Natural killer cell (primary cell): ENCODE data around the gene STK40. TPM values are rescaled to one million over a fixed set of nuclear protein-coding genes. Genes with fewer than 3 reads are reported as not detected.

ENCODE experiments used
- ATAC-seq, 3 donors: fragments of 150-1000 bp in 2 of 3; fragments of 200-7000 bp in 1 of 3; cut with Tn5 transposase; 1 replicate in 1 of 3; 2 replicates in 2 of 3; pipeline ENCODE4 v1.10.0; 2021; ENCODE audit warnings: mild to moderate bottlenecking in 2 of 3, moderate library complexity in 2 of 3
- DNase-seq, 2 donors: peaks; one replicate each; pipeline versions ENCODE4 v3.0.0 to v3.0.0-alpha.2; 2013 to 2021; ENCODE audit warnings: mixed read lengths in 1 of 2
- H3K27ac ChIP-seq: one replicate; pipeline ENCODE4 v1.5.1; 2013; ENCODE audit warnings: mild to moderate bottlenecking, low read length
- H3K27me3 ChIP-seq: one replicate; pipeline ENCODE4 v1.6.1; 2013; ENCODE audit warnings: low read length; ENCODE audit not compliant: control insufficient read depth, insufficient read depth
- H3K36me3 ChIP-seq: one replicate; pipeline ENCODE4 v1.6.1; 2013; ENCODE audit warnings: low read length; ENCODE audit not compliant: control insufficient read depth, insufficient read depth
- H3K4me1 ChIP-seq: one replicate; pipeline ENCODE4 v1.6.1; 2013; ENCODE audit warnings: low read length; ENCODE audit not compliant: control insufficient read depth, insufficient read depth
- H3K4me3 ChIP-seq: one replicate; pipeline ENCODE4 v1.5.1; 2013; ENCODE audit warnings: low read length
- H3K9me3 ChIP-seq: one replicate; pipeline ENCODE4 v1.6.1; 2013; ENCODE audit warnings: low read length; ENCODE audit not compliant: control insufficient read depth, insufficient read depth
- H3K27ac Mint-ChIP-seq, 2 donors: one replicate each; pipeline ENCODE4 v1.8.0; 2022; ENCODE audit warnings: mild to moderate bottlenecking in 2 of 2, mixed read lengths in 2 of 2, moderate library complexity in 1 of 2
- H3K27me3 Mint-ChIP-seq, 2 donors: one replicate each; pipeline ENCODE4 v1.8.0; 2022; ENCODE audit warnings: low read depth in 2 of 2, mixed read lengths in 2 of 2
- H3K36me3 Mint-ChIP-seq: one replicate; pipeline ENCODE4 v1.8.0; 2022; ENCODE audit warnings: mixed read lengths
- H3K4me1 Mint-ChIP-seq, 2 donors: one replicate each; pipeline ENCODE4 v1.8.0; 2022; ENCODE audit warnings: mixed read lengths in 2 of 2
- H3K4me3 Mint-ChIP-seq: one replicate; pipeline ENCODE4 v1.8.0; 2022; ENCODE audit warnings: mild to moderate bottlenecking, moderate library complexity, mixed read lengths
- H3K9me3 Mint-ChIP-seq, 2 donors: one replicate each; pipeline ENCODE4 v1.8.0; 2022; ENCODE audit warnings: mixed read lengths in 2 of 2
- CTCF ChIP-seq: fragments of 200-600 bp; IDR thresholded peaks from one replicate; pipeline ENCODE4 v1.8.0; 2022; ENCODE audit warnings: antibody characterized with exemption
- WGBS: methylation state at CpG from one replicate; pipeline ENCODE4 v1.1.7; 2013; ENCODE audit warnings: missing lambda C conversion rate; ENCODE audit not compliant: insufficient coverage; 5-methylcytosine and 5-hydroxymethylcytosine counted together
- intact Hi-C: fragments of 100-400 bp; cut with micrococcal nuclease; formaldehyde crosslinking; loops from one replicate; pipeline ENCODE4 v1.14.2; 2022
- total RNA-seq, 4 donors: library from RNA; stranded (reverse); fragments of 120-200 nt in 1 of 4; gene quantifications; one replicate each; pipeline versions ENCODE4 v1.2.3 to v1.2.4, GENCODE V29; 2013 to 2022

The STK40 gene
- total RNA-seq, 3 donors from 2014 or later (not counting 1 experiment from before 2014, with no cell fraction given) = 55.9 to 65.3 (median 59.8) TPM

- Histone ChIP-seq H3K36me3 (peaks cover 41% of the 10 kb centered on the region), H3K9me3 (no peaks in the 10 kb centered on the region), H3K4me1 (peaks cover 20% of the 10 kb centered on the region), H3K27me3 (no peaks in the 10 kb centered on the region), H3K27ac (no peak overlapping the region), H3K4me3 (no peak overlapping the region)
- intact Hi-C loops = no loop called here
- peaks cover 7% of the 10 kb centered on the region for H3K36me3 Mint-ChIP-seq
- H3K27me3 Mint-ChIP-seq = no peaks in the 10 kb centered on the region
- TF ChIP-seq CTCF = no peak
- 54% methylated on average over 6 of the region's 7 CpGs for WGBS
- H3K9me3 Mint-ChIP-seq = no peaks in the 10 kb centered on the region
- no peak overlapping the region for H3K27ac Mint-ChIP-seq
- H3K4me3 Mint-ChIP-seq = no peak overlapping the region
- no peak for DNase-seq
- H3K4me1 Mint-ChIP-seq = peaks cover 9 to 36% of the 10 kb centered on the region in 2 donors
- no peak for ATAC-seq
Observed at GRCh38 chr1:36304521-36304920, 81.2 kb downstream of the STK40 start.

- Mint-ChIP-seq H3K4me3 (no peak overlapping the region), H3K27ac (peak overlapping the region in 1 of 2 donors; percentile 21), H3K27me3 (no peaks in the 10 kb centered on the region), H3K4me1 (peaks cover 9 to 37% of the 10 kb centered on the region in 2 donors), H3K9me3 (no peaks in the 10 kb centered on the region), H3K36me3 (peaks cover 7% of the 10 kb centered on the region)
- Histone ChIP-seq H3K4me1 (peaks cover 20% of the 10 kb centered on the region), H3K36me3 (peaks cover 43% of the 10 kb centered on the region), H3K27ac (no peak overlapping the region), H3K9me3 (no peaks in the 10 kb centered on the region), H3K4me3 (no peak overlapping the region), H3K27me3 (no peaks in the 10 kb centered on the region)
- no peak for TF ChIP-seq CTCF
- 96% methylated on average over 22 of the region's 23 CpGs for WGBS
- intact Hi-C loops = no loop called here
- DNase-seq (no peak), ATAC-seq (no peak)
Observed at GRCh38 chr1:36303650-36304360, 81.9 kb downstream of the STK40 start.

- Mint-ChIP-seq H3K27me3 (no peaks in the 10 kb centered on the region), H3K36me3 (peaks cover 7% of the 10 kb centered on the region), H3K4me1 (peaks cover 9 to 37% of the 10 kb centered on the region in 2 donors), H3K27ac (peak overlapping the region in 1 of 2 donors; percentile 21), H3K9me3 (no peaks in the 10 kb centered on the region), H3K4me3 (no peak overlapping the region)
- Histone ChIP-seq H3K4me3 (no peak overlapping the region), H3K36me3 (peaks cover 47% of the 10 kb centered on the region), H3K27ac (no peak overlapping the region), H3K9me3 (no peaks in the 10 kb centered on the region), H3K4me1 (peaks cover 20% of the 10 kb centered on the region), H3K27me3 (no peaks in the 10 kb centered on the region)
- intact Hi-C loops = no loop called here
- DNase-seq = no peak
- WGBS = 94% methylated on average over 5 of the region's 5 CpGs
- ATAC-seq = no peak
- TF ChIP-seq CTCF = no peak
Observed at GRCh38 chr1:36303244-36303643, 82.5 kb downstream of the STK40 start.

- no peaks in the 10 kb centered on the region for H3K27me3 ChIP-seq
- no peak overlapping the region for H3K27ac Mint-ChIP-seq
Observed at GRCh38 chr1:36301220-36301619, 84.5 kb downstream of the STK40 start.

More at GRCh38 chr1:36301220-36301619, 84.5 kb downstream of the STK40 start:
- 100% methylated on average over 1 of the region's 1 CpG for WGBS
- no peak for TF ChIP-seq CTCF
- DNase-seq (no peak), ATAC-seq (no peak)
- H3K27me3 Mint-ChIP-seq = no peaks in the 10 kb centered on the region
- H3K27ac ChIP-seq = no peak overlapping the region
- H3K4me1 ChIP-seq = peaks cover 9% of the 10 kb centered on the region
- intact Hi-C loops = no loop called here
- H3K4me1 Mint-ChIP-seq = peaks cover 0 to 24% of the 10 kb centered on the region in 2 donors
- H3K9me3 ChIP-seq = no peaks in the 10 kb centered on the region
- no peak overlapping the region for H3K4me3 Mint-ChIP-seq
- peaks cover 7% of the 10 kb centered on the region for H3K36me3 Mint-ChIP-seq
- no peak overlapping the region for H3K4me3 ChIP-seq
- H3K9me3 Mint-ChIP-seq = no peaks in the 10 kb centered on the region
- peaks cover 65% of the 10 kb centered on the region for H3K36me3 ChIP-seq
